ENCODE data around the gene CABP4. TPM values are rescaled to one million over a fixed set of nuclear protein-coding genes. Genes with fewer than 3 reads are reported as not detected.

The CABP4 gene
- total and polyA plus RNA-seq, 7 donors: 0.35 to 1.9 (median 0.93) TPM

GRCh38 chr11:67486481-67487195 is 31.5 kb downstream of the CABP4 start:
- intact Hi-C loops (cut with DNase I): no loop called here
- H3K4me3 ChIP-seq: no peak overlapping the region
- H3K9me3 ChIP-seq: no peaks in the 10 kb centered on the region
- no peak for TF ChIP-seq CTCF (IDR thresholded peaks at IDR 0.05)
- peaks cover 11% of the 10 kb centered on the region for H3K4me1 ChIP-seq
- WGBS, 3 donors: 80 to 85% (median 84%) methylated on average over 20 of the region's 20 CpGs
- H3K36me3 ChIP-seq (ENCODE audit: insufficient read depth in 1 of 2, low read depth in 1 of 2): peaks cover 0 to 47% of the 10 kb centered on the region in 2 donors
- no peak for ATAC-seq
- no peak overlapping the region for H3K27ac ChIP-seq
- H3K27me3 ChIP-seq (ENCODE audit: insufficient read depth in 3 of 3, low read length in 2 of 3): no peaks in the 10 kb centered on the region
- DNase-seq: no peak

GRCh38 chr11:67489203-67489884 is 34.2 kb downstream of the CABP4 start:
- H3K36me3 ChIP-seq (ENCODE audit: insufficient read depth in 1 of 2, low read depth in 1 of 2): peaks cover 0 to 49% of the 10 kb centered on the region in 2 donors

GRCh38 chr11:67489885-67490726 is 35.0 kb downstream of the CABP4 start:
- H3K4me3 ChIP-seq: no peak overlapping the region
- H3K36me3 ChIP-seq (ENCODE audit: insufficient read depth in 1 of 2, low read depth in 1 of 2): peaks cover 0 to 44% of the 10 kb centered on the region in 2 donors
- TF ChIP-seq CTCF (IDR thresholded peaks at IDR 0.05): no peak
- no peaks in the 10 kb centered on the region for H3K9me3 ChIP-seq
- no peak overlapping the region for H3K27ac ChIP-seq
- ATAC-seq: peak; percentile 42 to 71 (median 47)
- DNase-seq: no peak
- 79 to 83% (median 83%) methylated on average over 21 to 23 of the region's 23 CpGs for WGBS, 3 donors
- no peaks in the 10 kb centered on the region for H3K27me3 ChIP-seq (ENCODE audit: insufficient read depth in 3 of 3, low read length in 2 of 3)
- intact Hi-C loops (cut with DNase I): no loop called here
- H3K4me1 ChIP-seq: no peaks in the 10 kb centered on the region

More at GRCh38 chr11:67489203-67489884, 34.2 kb downstream of the CABP4 start:
- TF ChIP-seq CTCF (IDR thresholded peaks at IDR 0.05): no peak
- Histone ChIP-seq H3K4me1 (no peaks in the 10 kb centered on the region), H3K4me3 (no peak overlapping the region), H3K9me3 (no peaks in the 10 kb centered on the region), H3K27ac (no peak overlapping the region), H3K27me3 (ENCODE audit: insufficient read depth in 3 of 3, low read length in 2 of 3) (no peaks in the 10 kb centered on the region)
- no peak for DNase-seq
- WGBS, 3 donors: 81 to 84% (median 83%) methylated on average over 23 to 25 of the region's 25 CpGs
- no peak for ATAC-seq
- intact Hi-C loops (cut with DNase I): no loop called here

GRCh38 chr11:67490727-67491065 is 35.5 kb downstream of the CABP4 start:
- Histone ChIP-seq H3K36me3 (ENCODE audit: insufficient read depth in 1 of 2, low read depth in 1 of 2) (peaks cover 0 to 44% of the 10 kb centered on the region in 2 donors), H3K4me3 (no peak overlapping the region), H3K27me3 (ENCODE audit: insufficient read depth in 3 of 3, low read length in 2 of 3) (no peaks in the 10 kb centered on the region), H3K9me3 (no peaks in the 10 kb centered on the region), H3K27ac (no peak overlapping the region), H3K4me1 (no peaks in the 10 kb centered on the region)
- DNase-seq (no peak), ATAC-seq (no peak)
- WGBS, 3 donors: 64 to 67% (median 66%) methylated on average over 13 to 15 of the region's 15 CpGs
- no peak for TF ChIP-seq CTCF (IDR thresholded peaks at IDR 0.05)
- intact Hi-C loops (cut with DNase I): no loop called here
